ENCODE measurements around the gene LGALS12.

Gene LGALS12

GRCh38 chr11:63505857-63506528 lies at the start of gene LGALS12:
TSS of gene LGALS12 (plus strand) at chr11:63506084. CDS start at chr11:63506459, 375 bp downstream.
- no peak for DNase-seq

DNA sequence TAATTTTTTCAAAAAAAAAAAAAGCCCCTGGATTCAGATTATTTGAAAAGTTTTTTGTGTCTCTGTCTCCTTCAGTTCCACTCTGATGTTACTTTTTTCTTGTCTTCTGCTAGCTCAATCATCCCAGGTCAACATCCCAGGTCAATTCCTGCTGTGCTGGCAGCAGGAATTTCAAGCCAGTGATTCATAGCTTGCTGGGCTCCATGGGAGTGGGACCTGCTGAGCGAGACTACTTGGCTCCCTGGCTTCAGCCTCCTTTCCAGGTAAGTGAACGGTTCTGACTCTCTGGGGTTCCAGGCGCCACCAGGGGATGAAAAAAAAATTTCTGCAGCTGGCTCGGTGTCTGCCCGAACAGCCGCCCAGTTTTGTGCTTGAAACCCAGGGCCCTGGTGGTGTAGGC lies 46.3 kb upstream of the LGALS12 start:
- no peak for DNase-seq

DNA sequence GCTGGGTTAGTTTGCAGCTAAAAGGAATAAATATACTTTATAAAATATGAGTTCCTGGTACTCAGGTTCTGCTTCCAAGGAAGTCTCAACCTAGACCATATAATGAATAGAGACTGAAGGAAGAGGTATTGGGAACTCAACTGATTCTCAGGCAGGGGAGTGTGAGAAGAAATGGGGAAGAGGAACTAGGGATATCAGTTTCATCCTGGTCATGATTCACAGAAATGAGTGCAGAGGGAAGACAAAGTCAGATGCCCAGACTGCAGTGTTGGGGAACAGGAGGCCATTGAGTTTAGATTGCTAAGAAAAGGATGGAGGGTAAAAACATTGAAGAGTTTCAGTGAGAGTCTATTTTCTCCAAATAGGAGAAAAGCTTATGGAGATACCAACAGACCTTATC lies 43.7 kb upstream of the LGALS12 start:
- DNase-seq = no peak

- DNase-seq = no peak
These were observed 35.6 kb upstream of the LGALS12 start for GRCh38 chr11:63470311-63470710.

- DNase-seq = no peak
These were observed 33.5 kb upstream of the LGALS12 start for GRCh38 chr11:63472372-63472771.

DNA sequence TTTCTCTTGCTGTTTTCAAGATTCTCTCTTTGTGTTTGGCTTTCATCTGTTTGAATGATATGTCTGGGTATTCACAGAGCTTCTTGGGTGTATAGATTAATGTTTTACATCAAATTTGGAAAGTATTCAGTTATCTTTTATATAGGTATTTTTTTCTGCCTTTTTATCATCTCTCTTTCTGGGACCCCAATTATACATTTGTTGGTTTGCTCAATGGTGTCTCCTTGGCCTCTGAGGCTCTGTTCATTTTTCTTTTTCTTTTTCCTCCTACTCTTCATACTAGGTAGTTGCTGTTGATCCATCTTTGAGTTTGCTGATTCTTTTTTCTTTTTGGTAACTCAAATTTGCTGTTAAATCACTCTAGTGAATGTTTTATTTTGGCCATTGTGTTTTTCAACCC lies 29.3 kb upstream of the LGALS12 start:
- DNase-seq = no peak

DNA sequence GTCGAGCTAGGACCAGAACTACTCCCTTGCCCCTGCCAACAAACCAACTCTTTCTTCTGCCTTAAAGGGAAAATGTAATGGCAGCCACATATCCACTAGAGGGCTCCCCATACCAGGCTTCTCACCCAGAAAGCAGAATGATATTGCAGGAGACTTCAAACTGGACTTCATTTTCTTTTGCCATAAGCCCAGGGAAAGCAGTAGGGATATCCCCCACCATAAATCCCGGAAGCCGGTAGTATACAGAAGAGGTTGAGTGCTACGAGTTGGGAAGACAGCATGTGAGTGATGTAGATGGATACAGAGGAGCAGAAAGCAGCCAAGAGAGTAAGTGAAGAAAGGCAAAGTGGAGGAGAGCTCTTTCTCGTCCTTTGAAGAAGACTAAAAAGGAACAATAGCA lies 27.0 kb upstream of the LGALS12 start:
- DNase-seq = peak; percentile 55

- no peak for DNase-seq
These were observed 25.8 kb upstream of the LGALS12 start for GRCh38 chr11:63480039-63480438.

- no peak for DNase-seq
These were observed 20.1 kb upstream of the LGALS12 start for GRCh38 chr11:63485777-63486176.

DNA sequence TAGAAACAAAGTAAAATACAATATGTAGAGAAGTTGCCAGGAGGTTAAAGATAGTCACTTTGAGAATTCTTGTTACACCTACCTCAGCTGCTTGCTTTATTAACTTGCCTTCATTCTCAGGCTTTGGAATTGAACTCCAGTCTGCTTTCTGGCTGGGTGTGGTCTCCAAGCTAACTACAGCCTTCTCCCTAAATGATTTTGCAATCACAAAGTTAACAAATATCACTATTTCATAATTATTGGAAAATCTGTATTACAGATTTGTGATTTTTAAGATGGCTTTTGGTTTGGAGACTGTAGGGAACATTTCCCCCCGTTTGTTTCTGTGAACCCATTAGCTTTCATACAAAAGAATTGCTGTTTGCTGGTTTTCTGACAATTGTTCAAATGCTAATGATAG lies 17.1 kb upstream of the LGALS12 start:
- no peak for DNase-seq

DNA sequence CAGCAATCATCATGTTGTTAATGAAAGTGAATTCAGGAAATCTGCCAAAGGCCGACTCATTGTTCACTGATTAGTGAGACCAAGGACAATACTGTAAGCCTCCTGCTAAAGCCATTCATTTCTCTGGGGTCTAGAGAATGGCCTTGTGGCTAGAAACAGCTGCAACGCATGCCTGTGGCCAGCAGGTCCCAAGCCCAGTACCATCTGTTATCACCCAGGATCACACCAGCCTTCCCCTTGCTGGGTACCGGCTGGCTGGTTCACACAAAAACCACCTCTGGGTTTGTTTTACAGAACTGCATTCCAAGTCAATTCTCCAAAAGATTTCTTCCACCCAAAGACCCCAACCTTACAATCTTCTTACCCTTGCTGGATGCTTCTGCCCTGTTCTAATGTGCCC lies 16.0 kb upstream of the LGALS12 start:
- no peak for DNase-seq

- no peak for DNase-seq
These were observed 15.2 kb upstream of the LGALS12 start, which contains the start of gene PLAAT5 for GRCh38 chr11:63490551-63491239. TSS of gene PLAAT5 (minus strand) at chr11:63491167. CDS start at chr11:63491034, 133 bp downstream.

DNA sequence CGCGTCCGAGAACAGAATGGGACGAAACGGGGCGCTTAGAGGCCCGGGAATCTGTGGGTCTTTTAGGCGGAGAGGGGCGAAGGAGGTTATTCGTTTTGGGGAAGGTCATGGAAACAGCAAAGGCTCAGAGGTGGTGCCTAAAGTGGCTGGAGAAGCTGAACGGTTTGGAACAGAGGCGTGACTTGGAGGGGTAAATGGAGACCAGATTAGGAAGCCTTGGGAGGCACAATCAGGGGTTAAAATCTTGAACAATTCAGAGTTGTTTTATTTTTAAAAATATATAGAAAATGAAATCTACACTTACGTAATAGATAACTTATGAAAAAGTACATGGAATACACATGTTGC lies 14.7 kb upstream of the LGALS12 start:
- DNase-seq = no peak

- DNase-seq = no peak
These were observed 14.1 kb upstream of the LGALS12 start for GRCh38 chr11:63491636-63492372.

DNA sequence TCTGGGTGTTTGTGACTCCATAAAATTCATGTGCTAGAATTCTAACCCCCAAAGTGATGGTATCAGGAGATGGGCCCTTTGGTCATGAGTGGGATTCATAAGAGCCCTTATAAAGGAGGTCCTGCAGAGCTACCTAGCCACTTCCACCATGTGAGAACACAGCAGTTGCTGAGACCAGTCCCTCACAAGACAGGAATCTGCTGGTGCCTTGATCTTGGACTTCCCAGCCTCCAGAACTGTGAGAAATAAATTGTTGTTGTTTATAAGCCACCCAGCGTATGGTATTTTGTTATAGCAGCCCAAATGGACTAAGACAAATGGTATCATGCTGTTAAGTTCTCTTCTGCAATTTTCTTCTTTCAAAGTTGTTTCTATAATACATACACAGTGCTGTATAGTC lies 13.4 kb upstream of the LGALS12 start:
- DNase-seq = no peak

- no peak for DNase-seq
These were observed 12.8 kb upstream of the LGALS12 start for GRCh38 chr11:63493127-63493526.

DNA sequence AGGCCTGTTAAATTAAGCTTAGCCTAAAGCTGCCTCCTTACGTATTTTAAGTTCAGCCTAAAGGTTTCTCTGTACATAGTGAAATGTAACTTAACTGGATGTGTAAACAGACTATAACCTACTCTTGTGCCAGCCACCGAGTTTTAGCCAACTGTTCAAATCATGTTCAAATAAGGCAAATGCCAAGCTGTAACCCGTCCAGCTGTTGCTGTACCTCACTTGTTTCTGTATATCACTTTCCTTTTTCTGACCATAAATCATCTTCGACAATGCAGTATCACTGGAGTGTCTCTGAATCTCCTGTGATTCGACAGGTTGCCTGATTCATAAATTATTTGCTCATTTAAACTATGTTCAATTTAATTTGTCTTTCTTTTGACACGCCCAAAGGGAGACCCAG lies 10.9 kb upstream of the LGALS12 start:
- DNase-seq = no peak

DNA sequence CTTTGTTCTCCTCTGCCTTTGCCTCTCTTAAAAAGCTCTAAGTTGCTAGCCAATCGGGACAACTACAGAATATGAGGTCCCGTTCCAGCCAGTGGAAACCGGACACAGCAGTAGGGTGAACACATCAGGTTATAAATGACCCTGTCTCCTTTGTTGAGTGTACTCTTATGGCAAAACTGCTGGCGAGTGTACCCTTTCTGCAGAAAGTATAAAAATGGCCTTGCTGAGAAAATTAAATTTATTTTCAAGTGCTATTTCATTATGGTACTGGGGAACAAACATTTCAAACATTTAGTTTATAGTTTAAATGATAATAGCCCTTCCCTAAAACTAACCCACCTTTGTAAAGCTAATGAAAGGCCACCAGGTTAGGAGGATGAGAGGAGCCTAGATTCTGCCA lies 6.0 kb upstream of the LGALS12 start:
- DNase-seq = no peak

- no peak for DNase-seq
These were observed 4.6 kb upstream of the LGALS12 start for GRCh38 chr11:63501236-63501635.

GRCh38 chr11:63502252-63502820 lies 3.5 kb upstream of the LGALS12 start:
- no peak for DNase-seq

DNA sequence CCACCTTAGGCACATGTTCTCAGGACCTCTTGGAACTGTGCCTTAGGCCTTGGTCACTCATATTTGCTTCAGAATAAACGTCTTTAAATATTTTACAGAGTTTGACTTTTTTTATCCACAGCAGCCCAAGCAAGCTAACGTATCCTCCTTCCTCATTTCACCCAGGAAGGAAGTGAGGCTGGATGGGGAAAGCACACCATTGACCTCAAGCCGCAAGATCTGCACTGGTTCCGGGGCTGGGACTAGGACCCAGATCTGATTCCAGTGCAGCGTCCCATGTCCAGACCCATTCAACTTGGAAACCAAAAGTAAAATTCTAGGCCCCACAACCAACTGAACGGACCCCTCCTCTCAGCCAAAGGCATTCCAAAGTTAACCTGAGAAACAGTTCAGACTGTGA lies 2.4 kb upstream of the LGALS12 start:
- DNase-seq = no peak

DNA sequence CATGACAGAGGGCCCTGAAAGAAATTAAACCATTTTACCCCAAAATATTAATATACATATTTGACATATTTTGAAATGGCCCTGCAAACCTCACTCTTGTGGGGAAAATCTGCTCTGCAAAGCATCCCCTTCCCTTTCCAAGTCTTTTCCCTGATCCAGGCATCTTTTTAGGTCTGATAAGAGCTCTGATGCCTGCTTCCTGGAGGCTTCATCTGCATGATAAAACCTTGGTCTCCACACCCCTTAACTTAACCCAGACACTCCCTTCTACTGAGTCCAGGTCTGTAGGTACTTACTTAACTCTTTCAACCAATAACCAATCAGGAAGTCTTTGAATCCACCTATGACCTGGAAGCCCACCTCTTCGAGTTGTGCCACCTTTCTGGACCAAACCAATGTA lies 1.8 kb upstream of the LGALS12 start:
- DNase-seq = no peak

GRCh38 chr11:63504933-63505586 lies 824 bp upstream of the LGALS12 start:
- DNase-seq = no peak

All from stimulated activated CD4-positive, alpha-beta T cell treated with anti-CD3 and anti-CD28 coated beads, Interleukin-4, amount 100 ng/mL, for 24 hours (primary cell).